Activated T-helper 17 cell treated with anti-CD3 and anti-CD28 coated beads, Interleukin-2, amount 50 U/mL, for 72 hours (primary cell): ENCODE measurements around the gene EDDM3A. TPM values are rescaled to one million over a fixed set of nuclear protein-coding genes. Genes with fewer than 3 reads are reported as not detected.
"Not testable (repeated sequence)": the region's sequence is repeated elsewhere in the genome, so short reads cannot be mapped to it uniquely, and the experiment has no call there.

Experiments
- ATAC-seq: fragments of 150-1000 bp; cut with Tn5 transposase; replicated peaks from 2 replicates; pipeline ENCODE4 v1.10.0; 2021; ENCODE audit warnings: mild to moderate bottlenecking, moderate library complexity
- H3K27ac Mint-ChIP-seq: one replicate; pipeline ENCODE4 v1.8.0; 2022; ENCODE audit warnings: mixed read lengths
- H3K27me3 Mint-ChIP-seq: one replicate; pipeline ENCODE4 v1.8.0; 2022; ENCODE audit warnings: mixed read lengths
- H3K36me3 Mint-ChIP-seq: one replicate; pipeline ENCODE4 v1.8.0; 2022; ENCODE audit warnings: low read depth, mild to moderate bottlenecking, mixed read lengths
- H3K4me1 Mint-ChIP-seq: one replicate; pipeline ENCODE4 v1.8.0; 2022; ENCODE audit warnings: mixed read lengths
- H3K4me3 Mint-ChIP-seq: one replicate; pipeline ENCODE4 v1.8.0; 2022; ENCODE audit warnings: mild to moderate bottlenecking, mixed read lengths
- H3K9me3 Mint-ChIP-seq: one replicate; pipeline ENCODE4 v1.8.0; 2022; ENCODE audit warnings: mixed read lengths
- total RNA-seq, 2 donors: library from RNA; stranded (reverse); gene quantifications; one replicate each; pipeline ENCODE4 v1.2.3, GENCODE V29; 2022

The EDDM3A gene, protein sequence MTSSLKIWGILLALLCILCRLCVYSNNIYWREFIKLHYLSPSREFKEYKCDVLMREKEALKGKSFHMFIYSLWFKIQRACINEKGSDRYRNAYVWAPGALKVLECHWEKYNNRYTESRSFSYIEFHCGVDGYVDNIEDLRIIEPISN
- not detected for total RNA-seq

DNA sequence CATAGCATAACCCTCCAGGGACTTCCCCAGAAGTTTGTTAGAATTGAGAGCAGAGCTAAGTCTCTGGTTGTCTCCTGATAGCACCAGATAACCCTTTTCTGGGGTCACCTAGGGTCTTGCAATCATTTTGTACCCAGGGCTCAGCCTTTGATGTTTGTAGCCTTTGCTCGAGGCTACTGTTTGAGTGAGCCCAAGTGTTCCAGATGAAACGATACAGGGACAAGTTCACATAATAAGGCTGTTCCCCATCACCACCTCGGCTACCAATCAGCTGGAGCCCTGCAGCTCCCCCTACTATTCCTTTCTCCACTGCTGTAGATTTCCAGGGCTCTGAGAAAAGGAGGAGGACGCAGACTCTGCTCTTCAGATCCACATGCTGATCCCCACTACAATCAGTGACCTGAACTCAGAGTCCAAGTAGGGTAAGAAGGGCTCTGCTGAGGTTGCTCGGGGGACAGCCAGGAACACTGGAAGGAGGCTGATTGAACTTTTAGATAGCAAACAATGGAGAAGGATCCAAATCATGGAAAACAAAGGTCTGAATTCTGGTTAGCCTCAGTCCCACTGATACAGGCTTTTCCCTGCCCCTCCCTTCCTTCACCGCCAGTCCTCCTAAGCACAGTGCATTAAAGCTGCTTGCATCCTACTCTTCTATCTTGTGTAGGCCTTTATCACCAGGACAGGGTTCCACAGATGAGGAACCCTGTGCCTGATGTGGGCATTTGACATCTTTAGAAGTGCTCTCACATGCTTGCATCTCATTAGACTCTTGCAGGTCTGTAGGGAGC, at the start of gene EDDM3A:
Gene EDDM3A (plus strand): TSS at position 317 of the 788 bp plus-strand sequence. CDS start 1,694 bp downstream, outside the sequence.
- no peak within 1 kb of the TSS for H3K4me3 Mint-ChIP-seq
- H3K4me1 Mint-ChIP-seq = no peaks in the 10 kb centered on the region
- no peak within 1 kb of the TSS for H3K27ac Mint-ChIP-seq
- H3K27me3 Mint-ChIP-seq = peaks cover 18% of the 10 kb centered on the region
- no peak for ATAC-seq
- H3K9me3 Mint-ChIP-seq = no peaks in the 10 kb centered on the region
- no peaks in the 10 kb centered on the region for H3K36me3 Mint-ChIP-seq

DNA sequence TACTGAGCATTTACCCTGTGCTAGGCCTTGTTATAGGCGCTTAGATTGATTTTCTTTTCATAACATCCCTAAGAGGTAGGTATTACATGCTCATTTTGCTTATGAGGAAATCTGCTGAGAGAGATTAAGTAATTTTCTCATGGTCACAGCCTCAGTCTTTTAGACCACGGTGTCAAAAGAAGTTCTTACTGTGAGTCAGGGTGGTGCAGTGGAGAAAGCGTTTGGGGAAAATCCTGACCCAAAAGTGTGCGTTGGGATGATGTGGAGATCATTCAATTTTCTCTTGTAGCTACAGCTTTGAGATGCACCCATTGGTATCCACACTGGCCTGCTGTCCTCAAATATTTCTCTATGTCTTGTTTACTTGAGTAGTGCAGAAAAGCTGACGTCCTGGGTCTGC, 48.9 kb upstream of the EDDM3A start:
- H3K4me1 Mint-ChIP-seq = no peaks in the 10 kb centered on the region
- H3K27me3 Mint-ChIP-seq = no peaks in the 10 kb centered on the region
- H3K9me3 Mint-ChIP-seq = no peaks in the 10 kb centered on the region
- ATAC-seq = no peak
- H3K27ac Mint-ChIP-seq = no peak overlapping the region
- H3K4me3 Mint-ChIP-seq = no peak overlapping the region
- no peaks in the 10 kb centered on the region for H3K36me3 Mint-ChIP-seq

DNA sequence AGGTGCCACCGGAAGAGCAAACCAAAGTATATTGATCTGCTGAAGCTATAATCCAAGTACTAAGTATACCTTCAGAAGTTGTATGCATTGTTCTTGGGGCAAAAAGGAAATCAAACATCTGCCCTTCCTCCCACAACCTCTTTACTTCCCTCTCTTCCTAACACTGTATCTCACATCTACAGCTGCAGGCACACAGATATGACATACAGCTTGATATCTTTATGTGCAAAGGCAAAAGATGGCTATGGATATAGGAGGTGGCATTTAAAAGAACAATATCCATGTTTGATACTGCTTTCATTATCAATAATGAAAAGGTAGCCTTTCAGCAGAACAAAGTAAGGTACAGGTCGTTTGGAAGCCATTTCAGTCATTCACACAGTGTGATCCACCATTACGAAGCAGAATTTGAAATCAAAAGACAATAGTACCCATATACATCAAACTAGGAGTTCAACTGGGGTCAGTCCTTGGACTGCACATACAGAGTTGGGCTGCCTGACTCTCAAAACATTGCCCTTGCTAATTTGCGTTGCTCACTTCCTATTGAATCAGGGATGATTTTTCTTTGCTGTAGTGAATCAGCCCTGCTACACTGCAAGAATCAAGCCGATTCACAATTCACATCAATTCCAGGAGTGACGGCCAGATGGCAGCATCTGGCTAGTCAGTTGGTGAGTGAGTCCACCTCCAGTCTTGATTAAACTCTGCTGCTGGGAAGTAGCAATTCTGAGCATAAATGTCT, 48.2 kb upstream of the EDDM3A start:
- H3K36me3 Mint-ChIP-seq = no peaks in the 10 kb centered on the region
- no peaks in the 10 kb centered on the region for H3K9me3 Mint-ChIP-seq
- H3K4me1 Mint-ChIP-seq = no peaks in the 10 kb centered on the region
- H3K27me3 Mint-ChIP-seq = no peaks in the 10 kb centered on the region
- ATAC-seq = peak; percentile 85
- no peak overlapping the region for H3K4me3 Mint-ChIP-seq
- H3K27ac Mint-ChIP-seq = no peak overlapping the region

DNA sequence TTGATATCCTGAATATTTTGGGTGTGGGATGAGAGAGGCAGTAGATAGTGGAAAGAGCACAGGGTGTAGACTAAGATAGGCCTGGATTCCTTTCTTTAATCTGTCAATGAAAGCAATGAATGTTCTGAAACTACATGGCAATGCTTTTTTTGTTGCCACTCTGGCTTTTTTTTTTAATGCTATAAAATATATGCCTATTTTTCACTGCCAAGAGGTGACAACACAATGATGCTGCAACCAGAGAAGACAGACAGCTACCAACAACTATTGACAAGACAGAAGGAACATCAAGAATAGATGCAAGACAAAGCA, 47.7 kb upstream of the EDDM3A start:
- no peaks in the 10 kb centered on the region for H3K36me3 Mint-ChIP-seq
- H3K27ac Mint-ChIP-seq = no peak overlapping the region
- H3K4me1 Mint-ChIP-seq = no peaks in the 10 kb centered on the region
- no peaks in the 10 kb centered on the region for H3K9me3 Mint-ChIP-seq
- no peak for ATAC-seq
- no peak overlapping the region for H3K4me3 Mint-ChIP-seq
- H3K27me3 Mint-ChIP-seq = no peaks in the 10 kb centered on the region

DNA sequence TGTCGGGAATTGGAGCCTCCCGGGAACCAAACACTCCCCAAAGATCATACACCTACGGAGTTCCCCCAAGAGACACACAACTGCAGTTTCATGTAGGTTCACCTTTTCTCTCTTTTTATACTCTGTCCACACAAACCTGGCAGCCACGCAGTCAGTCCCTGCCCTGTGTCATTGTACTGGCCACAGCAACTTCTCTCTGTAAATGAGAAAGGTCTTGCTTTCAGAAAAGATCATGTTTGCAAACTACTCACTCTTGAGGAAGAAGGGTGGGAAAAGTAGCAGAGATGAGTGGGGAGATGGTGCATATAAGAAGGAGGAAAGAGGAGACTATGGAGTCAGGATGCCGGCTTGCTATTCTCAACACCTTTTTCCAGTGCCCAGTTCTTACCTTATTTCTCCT, 46.8 kb upstream of the EDDM3A start:
- Mint-ChIP-seq H3K27ac (no peak overlapping the region), H3K36me3 (no peaks in the 10 kb centered on the region), H3K27me3 (no peaks in the 10 kb centered on the region), H3K4me3 (no peak overlapping the region), H3K4me1 (no peaks in the 10 kb centered on the region), H3K9me3 (no peaks in the 10 kb centered on the region)
- ATAC-seq = no peak

DNA sequence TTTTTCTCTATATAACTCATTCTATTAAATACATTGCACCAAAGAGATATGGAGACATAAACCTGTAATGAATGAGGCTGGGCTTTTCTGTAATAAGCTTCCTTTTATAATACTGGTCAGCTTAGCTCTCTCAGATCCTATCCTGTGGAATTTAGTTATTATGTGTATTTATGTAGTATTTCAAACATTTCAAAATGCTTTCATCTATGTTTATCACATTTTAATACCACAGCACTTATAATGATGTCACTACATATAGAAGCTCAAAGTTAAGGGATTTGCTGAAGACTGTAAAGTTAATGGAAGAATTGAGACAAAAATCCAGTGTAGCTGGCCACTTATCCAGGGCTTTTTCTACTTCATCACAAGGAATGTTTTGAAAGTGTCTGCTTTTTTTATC, 45.8 kb upstream of the EDDM3A start:
- no peak for ATAC-seq
- no peak overlapping the region for H3K4me3 Mint-ChIP-seq
- H3K4me1 Mint-ChIP-seq = no peaks in the 10 kb centered on the region
- no peaks in the 10 kb centered on the region for H3K36me3 Mint-ChIP-seq
- H3K9me3 Mint-ChIP-seq = no peaks in the 10 kb centered on the region
- no peaks in the 10 kb centered on the region for H3K27me3 Mint-ChIP-seq
- no peak overlapping the region for H3K27ac Mint-ChIP-seq

DNA sequence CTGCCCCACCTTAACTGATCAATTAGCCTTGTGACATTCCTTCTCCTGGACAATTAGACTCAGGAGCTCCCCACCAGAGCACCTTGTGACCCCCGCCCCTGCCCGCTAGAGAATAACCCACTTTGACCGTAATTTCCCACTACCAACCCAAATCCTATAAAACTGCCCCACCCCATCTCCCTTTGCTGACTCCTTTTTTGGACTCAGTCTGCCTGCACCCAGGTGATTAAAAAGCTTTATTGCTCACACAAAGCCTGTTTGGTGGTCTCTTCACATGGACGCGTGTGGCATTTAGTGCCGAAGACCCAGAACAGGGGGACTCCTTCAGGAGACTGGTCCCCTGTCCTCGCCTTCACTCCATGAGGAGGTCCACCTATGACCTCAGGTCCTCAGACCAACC, 44.7 kb upstream of the EDDM3A start:
- H3K4me1 Mint-ChIP-seq, H3K27me3 Mint-ChIP-seq, ATAC-seq, H3K4me3 Mint-ChIP-seq, H3K9me3 Mint-ChIP-seq, H3K36me3 Mint-ChIP-seq, H3K27ac Mint-ChIP-seq: not testable (repeated sequence)

DNA sequence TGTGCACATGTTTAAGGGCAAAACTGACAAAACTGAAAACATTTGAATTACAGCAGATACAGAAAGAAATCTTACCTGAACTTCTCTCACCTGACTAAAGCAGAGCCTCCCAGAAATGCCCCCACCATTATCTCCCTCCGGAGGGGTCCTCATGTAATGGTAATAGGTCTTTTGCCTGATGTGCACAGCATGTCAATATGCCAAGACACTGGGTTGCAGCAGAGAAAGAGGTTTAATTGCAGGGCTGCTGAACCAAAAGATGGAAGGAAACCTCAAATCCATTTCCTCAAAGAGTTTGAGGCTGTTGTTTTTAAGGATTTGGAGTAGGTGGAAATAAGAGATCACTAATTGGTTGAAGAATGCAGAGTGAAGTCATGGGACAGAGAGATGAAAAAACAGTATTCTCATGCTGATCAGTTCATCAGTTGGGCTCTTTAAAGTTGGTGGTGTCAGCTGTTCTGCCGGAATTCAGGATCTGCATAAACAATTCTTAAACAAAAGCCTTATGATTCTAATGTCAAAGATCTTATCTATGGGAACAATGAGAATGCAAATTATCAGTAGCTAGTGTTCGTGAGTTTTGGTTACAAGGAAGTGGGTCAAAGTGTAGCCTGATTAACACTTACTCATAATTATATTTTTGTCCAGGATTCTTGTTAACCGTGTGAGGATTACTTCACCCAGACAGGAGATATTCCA, 38.9 kb upstream of the EDDM3A start:
- Mint-ChIP-seq H3K4me1 (no peaks in the 10 kb centered on the region), H3K27ac (no peak overlapping the region), H3K27me3 (no peaks in the 10 kb centered on the region), H3K4me3 (no peak overlapping the region), H3K36me3 (no peaks in the 10 kb centered on the region), H3K9me3 (no peaks in the 10 kb centered on the region)
- no peak for ATAC-seq

DNA sequence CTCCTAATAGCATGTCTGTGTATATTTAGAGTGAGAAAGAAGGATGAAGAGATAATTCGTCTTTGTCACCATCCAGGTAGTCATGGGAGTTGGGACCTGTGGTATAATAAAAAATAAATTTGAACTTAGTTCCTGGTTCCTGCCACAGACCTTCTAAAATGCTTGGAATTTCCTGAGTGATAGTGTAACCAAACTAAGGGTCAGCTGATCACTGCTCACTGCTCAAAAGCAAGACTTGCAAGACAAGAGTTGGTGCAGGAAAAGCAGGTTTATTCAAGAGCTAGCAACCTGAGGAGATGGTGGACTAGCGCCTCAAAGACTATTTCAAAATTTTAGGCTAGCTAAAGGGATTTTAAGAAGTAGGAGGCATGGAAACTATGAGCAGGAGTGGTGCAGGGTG, 38.1 kb upstream of the EDDM3A start:
- no peak for ATAC-seq
- no peaks in the 10 kb centered on the region for H3K36me3 Mint-ChIP-seq
- H3K4me3 Mint-ChIP-seq = no peak overlapping the region
- H3K4me1 Mint-ChIP-seq = no peaks in the 10 kb centered on the region
- no peak overlapping the region for H3K27ac Mint-ChIP-seq
- no peaks in the 10 kb centered on the region for H3K9me3 Mint-ChIP-seq
- no peaks in the 10 kb centered on the region for H3K27me3 Mint-ChIP-seq

DNA sequence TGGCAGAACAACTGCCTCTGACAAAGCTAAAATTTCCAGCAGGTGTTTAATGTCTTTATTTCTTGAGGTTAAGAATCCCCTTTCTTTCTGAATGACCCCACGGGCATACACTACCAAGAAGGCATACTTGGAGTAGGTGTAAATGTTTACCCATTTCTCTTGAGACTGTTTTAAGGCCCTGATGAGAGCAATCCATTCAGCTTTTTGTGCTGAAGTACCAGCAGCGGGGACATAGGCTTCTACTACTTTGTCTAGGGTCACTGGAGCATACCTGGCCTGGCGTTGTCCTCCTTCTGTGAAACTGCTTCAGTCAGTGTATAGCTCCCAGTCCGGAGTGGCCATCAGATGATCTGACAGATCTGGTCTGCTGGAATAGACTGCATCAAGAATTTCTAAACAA, 34.4 kb upstream of the EDDM3A start:
- H3K4me1 Mint-ChIP-seq = no peaks in the 10 kb centered on the region

DNA sequence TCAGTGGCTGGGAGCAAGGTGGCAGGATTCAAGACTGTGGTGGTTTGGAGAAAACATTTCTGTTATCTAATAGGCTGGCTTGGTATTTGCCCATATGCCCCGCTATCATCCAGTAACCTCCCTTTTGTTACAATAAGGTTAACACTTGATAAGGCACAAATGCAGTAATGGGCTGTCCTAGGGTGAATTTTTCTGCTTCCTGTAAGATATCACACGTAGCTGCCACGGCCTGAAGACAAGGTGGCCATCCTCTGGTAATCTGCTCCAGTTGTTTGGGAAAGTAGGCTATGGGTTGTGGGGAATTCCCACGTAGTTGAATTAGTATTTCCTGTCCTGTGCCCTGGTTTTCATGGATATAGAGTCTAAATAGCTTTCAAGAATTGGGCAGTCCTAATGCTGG, 34.0 kb upstream of the EDDM3A start:
- Mint-ChIP-seq H3K27me3 (peaks cover 5% of the 10 kb centered on the region), H3K27ac (no peak overlapping the region), H3K4me3 (no peak overlapping the region), H3K36me3 (no peaks in the 10 kb centered on the region), H3K9me3 (peaks cover 2% of the 10 kb centered on the region), H3K4me1 (no peaks in the 10 kb centered on the region)
- no peak for ATAC-seq

More for the DNA sequence above, 34.4 kb upstream of the EDDM3A start:
- Mint-ChIP-seq H3K9me3 (no peaks in the 10 kb centered on the region), H3K36me3 (no peaks in the 10 kb centered on the region), H3K27ac (no peak overlapping the region), H3K4me3 (no peak overlapping the region), H3K27me3 (peaks cover 4% of the 10 kb centered on the region)
- ATAC-seq = no peak

DNA sequence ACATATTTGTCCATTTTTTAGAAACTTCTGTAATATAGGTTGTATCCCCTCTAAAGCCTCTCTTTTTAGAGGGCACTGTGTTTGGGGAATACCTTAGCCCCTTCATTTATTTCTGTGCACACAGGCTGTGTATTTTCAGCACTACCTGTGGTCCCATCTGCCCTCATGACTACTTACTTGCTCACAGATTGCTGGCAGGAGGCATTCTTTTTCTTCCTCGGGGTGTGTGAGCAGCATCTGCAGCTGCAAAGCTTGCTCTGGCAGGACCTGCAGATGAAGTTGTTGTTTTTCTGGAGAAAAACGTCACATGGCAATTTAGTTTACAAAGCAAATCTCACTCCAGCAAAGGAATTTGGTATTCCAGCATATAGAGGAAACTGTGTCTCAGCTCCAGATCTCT, 32.8 kb upstream of the EDDM3A start:
- Mint-ChIP-seq H3K4me1 (no peaks in the 10 kb centered on the region), H3K4me3 (no peak overlapping the region), H3K9me3 (peaks cover 3% of the 10 kb centered on the region), H3K27ac (no peak overlapping the region), H3K36me3 (no peaks in the 10 kb centered on the region), H3K27me3 (peaks cover 14% of the 10 kb centered on the region)
- ATAC-seq = no peak

DNA sequence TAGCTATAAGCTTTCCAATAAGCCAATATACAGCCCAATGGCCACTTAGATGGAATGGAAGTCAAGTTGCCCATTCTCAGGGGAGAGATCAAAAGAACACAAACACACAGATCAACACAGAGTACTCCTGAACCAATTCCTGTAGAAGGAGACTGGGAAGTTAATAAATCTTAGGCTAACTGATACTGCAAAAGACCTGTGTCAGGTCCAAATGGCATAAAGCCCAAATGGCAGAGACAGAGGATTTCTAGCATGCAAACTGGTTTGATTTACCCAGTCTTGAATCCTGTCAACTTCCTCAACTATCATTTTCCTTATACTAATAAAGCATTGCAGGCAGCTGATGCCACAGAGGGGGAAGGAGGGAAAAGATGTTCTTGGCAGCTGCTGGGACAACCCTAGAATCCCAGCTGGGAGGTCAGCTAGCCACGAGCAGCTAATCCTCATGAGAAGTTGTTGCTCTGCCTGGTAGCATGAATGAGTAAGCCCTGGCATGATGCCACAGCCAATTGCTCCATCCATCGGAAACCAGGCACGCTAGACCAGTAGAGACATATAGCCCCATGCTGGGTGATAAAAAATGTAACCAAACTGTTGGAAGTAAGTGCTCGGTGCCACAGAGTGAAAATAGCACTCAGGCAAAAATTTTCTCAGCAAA, 31.0 kb upstream of the EDDM3A start:
- ATAC-seq = no peak
- H3K27ac Mint-ChIP-seq = no peak overlapping the region
- no peaks in the 10 kb centered on the region for H3K36me3 Mint-ChIP-seq
- H3K4me3 Mint-ChIP-seq = no peak overlapping the region
- peaks cover 23% of the 10 kb centered on the region for H3K27me3 Mint-ChIP-seq
- no peaks in the 10 kb centered on the region for H3K4me1 Mint-ChIP-seq
- peaks cover 3% of the 10 kb centered on the region for H3K9me3 Mint-ChIP-seq

DNA sequence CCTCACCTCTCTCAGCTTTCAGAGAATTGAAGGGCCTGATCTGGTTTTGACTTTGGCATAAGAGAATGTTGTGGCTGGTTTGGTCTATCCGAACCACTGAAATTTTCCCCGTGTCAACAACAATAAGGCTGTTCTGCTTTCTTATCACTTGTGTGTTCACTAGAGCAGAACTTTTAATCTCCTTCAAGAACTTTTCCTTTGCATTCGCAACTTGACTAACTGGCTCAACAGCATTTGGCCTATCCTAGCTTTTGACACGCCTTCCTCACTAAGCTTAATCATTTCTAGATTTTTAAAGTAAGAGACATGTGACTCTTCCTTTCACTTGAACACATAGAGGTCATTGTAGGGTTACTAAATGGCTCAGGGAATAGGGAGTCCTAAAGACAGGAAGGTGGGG, 25.9 kb upstream of the EDDM3A start:
- no peak for ATAC-seq
- peaks cover 5% of the 10 kb centered on the region for H3K4me1 Mint-ChIP-seq
- peaks cover 42% of the 10 kb centered on the region for H3K27me3 Mint-ChIP-seq
- no peak overlapping the region for H3K4me3 Mint-ChIP-seq
- H3K9me3 Mint-ChIP-seq = peaks cover 3% of the 10 kb centered on the region
- H3K27ac Mint-ChIP-seq = no peak overlapping the region
- no peaks in the 10 kb centered on the region for H3K36me3 Mint-ChIP-seq
